Bronchial epithelial cell (primary cell): ENCODE data around the gene CAPZA2. TPM values are rescaled to one million over a fixed set of nuclear protein-coding genes. Genes with fewer than 3 reads are reported as not detected.
"Not testable (repeated sequence)": the region's sequence is repeated elsewhere in the genome, so short reads cannot be mapped to it uniquely, and the experiment has no call there.

Experiments
- DNase-seq: peaks from one replicate; pipeline ENCODE4 v3.0.0-alpha.2; 2010; ENCODE audit warnings: low read depth
- FAIRE-seq: peaks from 2 replicates; lab custom pipeline; 2011; peaks lifted over from hg19 to GRCh38; lab: Jason Lieb, UNC
- H3K27me3 ChIP-seq: 2 replicates; pipeline ENCODE4 v1.5.1; 2011; ENCODE audit warnings: low read length; ENCODE audit not compliant: control insufficient read depth, insufficient read depth
- H3K36me3 ChIP-seq: 2 replicates; pipeline ENCODE4 v1.5.1; 2011; ENCODE audit warnings: low read length; ENCODE audit not compliant: control insufficient read depth, insufficient read depth
- H3K4me3 ChIP-seq: 2 replicates; pipeline ENCODE4 v1.5.1; 2011; ENCODE audit warnings: mild to moderate bottlenecking, low read depth, low read length, control low read depth
- CTCF ChIP-seq: IDR thresholded peaks from 2 replicates; pipeline ENCODE4 v1.5.1; 2011; ENCODE audit warnings: mild to moderate bottlenecking, moderate library complexity, low read length, control low read depth, inconsistent platforms; ENCODE audit not compliant: insufficient read depth, severe bottlenecking
- total RNA-seq: library from RNA; depleted of rRNA; stranded (reverse); fragments of >200 nt; gene quantifications from 2 replicates; pipeline ENCODE4 v1.2.1, GENCODE V29; 2014

Gene CAPZA2
- total RNA-seq, 1 donor from 2014 or later = 88.2 TPM

GRCh38 chr7:116953906-116954838 is 91.8 kb downstream of the CAPZA2 start:
- DNase-seq (peak; percentile 48), FAIRE-seq (no peak)
- Histone ChIP-seq H3K36me3 (no peaks in the 10 kb centered on the region), H3K27me3 (no peaks in the 10 kb centered on the region), H3K4me3 (peak overlapping the region; percentile 78)
- TF ChIP-seq CTCF = no peak

GRCh38 chr7:116955340-116955739 is 93.0 kb downstream of the CAPZA2 start:
- no peak for TF ChIP-seq CTCF
- no peak for DNase-seq
- Histone ChIP-seq H3K36me3 (no peaks in the 10 kb centered on the region), H3K4me3 (no peak overlapping the region), H3K27me3 (no peaks in the 10 kb centered on the region)
- no peak for FAIRE-seq

- FAIRE-seq = no peak
- no peak overlapping the region for H3K4me3 ChIP-seq
- H3K27me3 ChIP-seq = no peaks in the 10 kb centered on the region
Observed at GRCh38 chr7:116955801-116956476, 93.6 kb downstream of the CAPZA2 start.

GRCh38 chr7:116956477-116956804 is 94.1 kb downstream of the CAPZA2 start:
- TF ChIP-seq CTCF = no peak
- H3K36me3 ChIP-seq = no peaks in the 10 kb centered on the region
- no peak overlapping the region for H3K4me3 ChIP-seq
- DNase-seq (no peak), FAIRE-seq (no peak)
- no peaks in the 10 kb centered on the region for H3K27me3 ChIP-seq

More at GRCh38 chr7:116955801-116956476, 93.6 kb downstream of the CAPZA2 start:
- TF ChIP-seq CTCF = no peak
- no peak for DNase-seq
- H3K36me3 ChIP-seq = no peaks in the 10 kb centered on the region

GRCh38 chr7:116957874-116958273 is 95.5 kb downstream of the CAPZA2 start:
- Histone ChIP-seq H3K36me3 (no peaks in the 10 kb centered on the region), H3K4me3 (no peak overlapping the region), H3K27me3 (no peaks in the 10 kb centered on the region)
- no peak for TF ChIP-seq CTCF
- no peak for FAIRE-seq
- DNase-seq = no peak

GRCh38 chr7:116961966-116962673 is 99.7 kb downstream of the CAPZA2 start:
- DNase-seq, H3K27me3 ChIP-seq, H3K36me3 ChIP-seq, H3K4me3 ChIP-seq, FAIRE-seq: not testable (repeated sequence)
